DMS153 treated with DMSO at 0.1 percent for 48 hours (cell line): ENCODE results near the gene CDC45.
"Not testable (repeated sequence)": the region's sequence is repeated elsewhere in the genome, so short reads cannot be mapped to it uniquely, and the experiment has no call there.

Experiments
- DNase-seq: peaks from one replicate; lab custom pipeline; 2025; ENCODE audit not compliant: unreplicated experiment; lab: John Stamatoyannopoulos, UW

The CDC45 gene

GRCh38 chr22:19526702-19527111 is 47.0 kb downstream of the CDC45 start:
- DNase-seq, result no peak

GRCh38 chr22:19527321-19527721 is 47.6 kb downstream of the CDC45 start:
- no peak for DNase-seq

- DNase-seq, result no peak
Observed at GRCh38 chr22:19527861-19528417, 48.2 kb downstream of the CDC45 start.

GRCh38 chr22:19529811-19530210 is 50.1 kb downstream of the CDC45 start:
- DNase-seq, result no peak

GRCh38 chr22:19530751-19531150 is 51.0 kb downstream of the CDC45 start:
- no peak for DNase-seq

GRCh38 chr22:19531327-19531726 is 51.6 kb downstream of the CDC45 start:
- DNase-seq, result not testable (repeated sequence)

- no peak for DNase-seq
Observed at GRCh38 chr22:19533049-19533626, 53.4 kb downstream of the CDC45 start.

- DNase-seq, result no peak
Observed at GRCh38 chr22:19533857-19534256, 54.1 kb downstream of the CDC45 start.

- DNase-seq, result no peak
Observed at GRCh38 chr22:19535001-19535400, 55.3 kb downstream of the CDC45 start.

- no peak for DNase-seq
Observed at GRCh38 chr22:19536564-19536963, 56.8 kb downstream of the CDC45 start.

- no peak for DNase-seq
Observed at GRCh38 chr22:19537941-19538488, 58.3 kb downstream of the CDC45 start.

GRCh38 chr22:19540394-19540793 is 60.7 kb downstream of the CDC45 start:
- no peak for DNase-seq

- no peak for DNase-seq
Observed at GRCh38 chr22:19543970-19544708, 64.4 kb downstream of the CDC45 start.

GRCh38 chr22:19545935-19546207 is 66.2 kb downstream of the CDC45 start:
- DNase-seq, result no peak

- no peak for DNase-seq
Observed at GRCh38 chr22:19546680-19547079, 67.0 kb downstream of the CDC45 start.

- DNase-seq, result no peak
Observed at GRCh38 chr22:19547620-19548019, 67.9 kb downstream of the CDC45 start.

- not testable (repeated sequence) for DNase-seq
Observed at GRCh38 chr22:19548427-19548826, 68.7 kb downstream of the CDC45 start.

GRCh38 chr22:19548964-19549363 is 69.2 kb downstream of the CDC45 start:
- DNase-seq, result no peak

GRCh38 chr22:19549428-19549827 is 69.7 kb downstream of the CDC45 start:
- DNase-seq, result no peak

- DNase-seq, result no peak
Observed at GRCh38 chr22:19550382-19550781, 70.7 kb downstream of the CDC45 start.

- DNase-seq, result no peak
Observed at GRCh38 chr22:19553201-19553600, 73.5 kb downstream of the CDC45 start.

GRCh38 chr22:19554834-19555404 is 75.2 kb downstream of the CDC45 start:
- no peak for DNase-seq
